ENCODE data around the gene HMOX2. TPM values are rescaled to one million over a fixed set of nuclear protein-coding genes. Genes with fewer than 3 reads are reported as not detected.

Gene HMOX2
- total and polyA plus RNA-seq, 7 donors: 20.8 to 49.0 (median 23.3) TPM

DNA sequence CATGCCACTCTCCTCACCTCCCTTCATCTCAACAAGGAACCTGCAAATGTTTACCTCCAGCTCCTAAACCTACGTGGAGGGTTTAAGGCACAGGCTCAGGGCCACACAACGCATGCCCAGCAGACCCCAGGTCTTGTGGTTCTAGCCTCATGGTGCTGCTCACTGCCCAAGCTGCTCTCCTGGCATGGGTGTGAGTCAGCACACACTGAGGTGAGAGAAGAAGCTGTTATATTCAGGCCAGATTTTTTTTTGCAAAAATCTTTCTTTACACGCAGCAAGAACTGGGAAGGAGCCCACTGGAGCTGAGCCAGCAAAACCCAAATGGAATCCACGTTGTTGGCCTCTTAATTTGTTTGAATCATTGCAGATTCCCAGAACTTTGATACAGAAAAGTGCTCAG is 74.4 kb downstream of the HMOX2 start:
- H3K27ac ChIP-seq: no peak overlapping the region
- TF ChIP-seq, protein P1, sequence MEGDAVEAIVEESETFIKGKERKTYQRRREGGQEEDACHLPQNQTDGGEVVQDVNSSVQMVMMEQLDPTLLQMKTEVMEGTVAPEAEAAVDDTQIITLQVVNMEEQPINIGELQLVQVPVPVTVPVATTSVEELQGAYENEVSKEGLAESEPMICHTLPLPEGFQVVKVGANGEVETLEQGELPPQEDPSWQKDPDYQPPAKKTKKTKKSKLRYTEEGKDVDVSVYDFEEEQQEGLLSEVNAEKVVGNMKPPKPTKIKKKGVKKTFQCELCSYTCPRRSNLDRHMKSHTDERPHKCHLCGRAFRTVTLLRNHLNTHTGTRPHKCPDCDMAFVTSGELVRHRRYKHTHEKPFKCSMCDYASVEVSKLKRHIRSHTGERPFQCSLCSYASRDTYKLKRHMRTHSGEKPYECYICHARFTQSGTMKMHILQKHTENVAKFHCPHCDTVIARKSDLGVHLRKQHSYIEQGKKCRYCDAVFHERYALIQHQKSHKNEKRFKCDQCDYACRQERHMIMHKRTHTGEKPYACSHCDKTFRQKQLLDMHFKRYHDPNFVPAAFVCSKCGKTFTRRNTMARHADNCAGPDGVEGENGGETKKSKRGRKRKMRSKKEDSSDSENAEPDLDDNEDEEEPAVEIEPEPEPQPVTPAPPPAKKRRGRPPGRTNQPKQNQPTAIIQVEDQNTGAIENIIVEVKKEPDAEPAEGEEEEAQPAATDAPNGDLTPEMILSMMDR (IDR thresholded peaks at IDR 0.05): no peak
- ATAC-seq: no peak
- H3K9me3 ChIP-seq: no peaks in the 10 kb centered on the region
- intact Hi-C loops (cut with DNase I): no loop called here
- H3K4me3 ChIP-seq: no peak overlapping the region
- no peaks in the 10 kb centered on the region for H3K4me1 ChIP-seq
- H3K27me3 ChIP-seq (ENCODE audit: insufficient read depth in 3 of 3, low read length in 2 of 3): no peaks in the 10 kb centered on the region
- 36 to 47% (median 38%) methylated on average over 4 of the region's 4 CpGs for WGBS, 3 donors
- no peaks in the 10 kb centered on the region for H3K36me3 ChIP-seq (ENCODE audit: insufficient read depth in 1 of 2, low read depth in 1 of 2)
- DNase-seq: no peak

DNA sequence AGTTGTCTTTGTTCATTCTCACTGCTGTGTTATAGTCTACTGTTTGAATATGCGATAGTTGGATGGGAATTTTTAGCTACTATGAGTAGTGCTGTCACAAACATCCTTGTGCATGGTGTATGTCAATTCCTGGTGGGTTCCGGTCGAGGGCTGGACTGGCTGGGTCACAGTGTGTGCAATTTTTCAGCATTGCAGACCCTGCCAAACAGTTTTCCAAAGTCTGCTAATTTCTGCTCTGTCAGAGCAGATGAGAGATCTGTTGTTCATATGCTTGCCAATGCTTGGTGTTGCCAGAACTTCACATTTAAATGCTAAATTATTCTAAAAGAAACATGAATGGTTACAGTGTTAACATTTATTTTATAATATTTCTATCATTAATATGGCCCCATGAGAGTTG is 76.3 kb downstream of the HMOX2 start:
- ATAC-seq: no peak
- 26 to 51% (median 33%) methylated on average over 3 of the region's 3 CpGs for WGBS, 3 donors
- Histone ChIP-seq H3K27me3 (ENCODE audit: insufficient read depth in 3 of 3, low read length in 2 of 3) (no peaks in the 10 kb centered on the region), H3K36me3 (ENCODE audit: insufficient read depth in 1 of 2, low read depth in 1 of 2) (no peaks in the 10 kb centered on the region), H3K9me3 (no peaks in the 10 kb centered on the region), H3K4me3 (no peak overlapping the region), H3K4me1 (no peaks in the 10 kb centered on the region), H3K27ac (no peak overlapping the region)
- TF ChIP-seq, protein P1 (IDR thresholded peaks at IDR 0.05): no peak
- intact Hi-C loops (cut with DNase I): no loop called here
- DNase-seq: no peak

DNA sequence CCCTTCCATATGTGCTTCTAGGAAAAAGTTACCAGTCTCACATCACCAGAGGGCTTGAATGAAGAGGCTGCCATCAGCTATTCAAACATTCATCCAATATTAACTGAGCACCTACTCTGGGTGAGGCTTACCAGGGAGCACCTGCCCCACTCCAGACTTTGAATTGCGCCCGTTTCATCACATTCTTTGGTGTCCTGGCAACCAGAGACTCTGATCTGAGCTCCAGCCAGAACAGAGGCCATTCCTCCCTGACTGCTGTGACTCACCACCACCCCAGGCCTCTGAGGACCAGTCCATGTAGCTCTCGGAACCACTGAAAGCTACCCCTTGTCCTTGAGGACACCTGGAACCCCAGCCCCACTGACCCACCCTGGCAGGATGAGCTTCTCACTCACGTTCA is 79.9 kb downstream of the HMOX2 start, which contains the start of gene C16orf96:
Gene C16orf96, plus strand, starts transcription at position 229 of the 400 bp plus-strand sequence. Its CDS starts 150 bp downstream, at position 379.
- Histone ChIP-seq H3K27me3 (ENCODE audit: insufficient read depth in 3 of 3, low read length in 2 of 3) (no peaks in the 10 kb centered on the region), H3K4me3 (no peak within 1 kb of the TSS), H3K36me3 (ENCODE audit: insufficient read depth in 1 of 2, low read depth in 1 of 2) (no peaks in the 10 kb centered on the region), H3K9me3 (no peaks in the 10 kb centered on the region), H3K27ac (no peak within 1 kb of the TSS), H3K4me1 (no peaks in the 10 kb centered on the region)
- ATAC-seq (no peak), DNase-seq (no peak)
- intact Hi-C loops (cut with DNase I): no loop called here
- TF ChIP-seq, protein P1 (IDR thresholded peaks at IDR 0.05): no peak
- WGBS, 3 donors: 82 to 87% (median 84%) methylated on average over 4 of the region's 4 CpGs

DNA sequence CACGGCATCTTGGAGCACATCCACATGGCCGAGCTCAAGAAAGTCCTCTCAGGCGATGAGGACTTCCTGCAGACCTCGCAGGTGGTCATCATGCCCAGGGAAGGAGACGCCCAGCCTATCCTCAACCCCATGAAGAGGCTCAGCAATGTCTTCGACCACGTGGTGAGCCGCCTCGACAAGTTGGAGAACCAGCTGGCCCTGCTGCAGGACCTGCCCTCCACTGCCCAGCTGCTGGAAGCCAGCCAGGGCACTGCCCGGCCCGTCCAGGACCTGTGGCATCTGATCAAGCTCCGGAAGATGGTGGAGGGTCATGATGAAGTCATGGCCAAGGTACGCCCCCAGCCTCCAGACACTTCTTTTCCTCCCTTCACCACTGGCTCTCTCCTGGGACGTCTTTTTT is 80.4 kb downstream of the HMOX2 start:
- Histone ChIP-seq H3K4me1 (no peaks in the 10 kb centered on the region), H3K27ac (no peak overlapping the region), H3K27me3 (ENCODE audit: insufficient read depth in 3 of 3, low read length in 2 of 3) (no peaks in the 10 kb centered on the region), H3K4me3 (no peak overlapping the region), H3K9me3 (no peaks in the 10 kb centered on the region), H3K36me3 (ENCODE audit: insufficient read depth in 1 of 2, low read depth in 1 of 2) (no peaks in the 10 kb centered on the region)
- TF ChIP-seq, protein P1 (IDR thresholded peaks at IDR 0.05): no peak
- intact Hi-C loops (cut with DNase I): no loop called here
- DNase-seq: no peak
- no peak for ATAC-seq
- WGBS, 3 donors: 51 to 75% (median 59%) methylated on average over 14 of the region's 14 CpGs

DNA sequence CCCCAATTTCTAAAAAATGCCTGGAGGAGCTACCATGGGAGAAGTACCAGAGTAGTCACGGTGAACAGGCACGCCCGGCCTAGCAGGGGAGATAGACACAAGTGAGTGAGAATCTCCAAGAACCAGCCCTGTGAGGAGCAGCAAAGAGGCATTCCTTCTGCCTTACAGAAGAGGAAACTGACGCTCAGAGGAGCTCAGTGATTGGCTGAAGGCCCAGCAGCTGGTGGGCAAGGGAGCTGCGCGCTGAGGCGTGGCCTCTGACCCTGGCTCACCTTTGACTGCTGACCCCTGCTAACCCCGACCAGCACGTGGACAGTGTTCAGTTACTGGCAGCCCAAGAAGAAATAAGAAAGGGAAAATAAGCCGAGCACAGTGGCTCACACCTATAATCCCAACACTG is 81.8 kb downstream of the HMOX2 start:
- intact Hi-C loops (cut with DNase I): no loop called here
- WGBS, 3 donors: 64 to 72% (median 68%) methylated on average over 10 of the region's 10 CpGs

More for the DNA sequence above, 81.8 kb downstream of the HMOX2 start:
- H3K4me1 ChIP-seq: no peaks in the 10 kb centered on the region
- H3K27ac ChIP-seq: no peak overlapping the region
- no peak overlapping the region for H3K4me3 ChIP-seq
- ATAC-seq: no peak
- H3K36me3 ChIP-seq (ENCODE audit: insufficient read depth in 1 of 2, low read depth in 1 of 2): no peaks in the 10 kb centered on the region
- no peaks in the 10 kb centered on the region for H3K27me3 ChIP-seq (ENCODE audit: insufficient read depth in 3 of 3, low read length in 2 of 3)
- TF ChIP-seq, protein P1 (IDR thresholded peaks at IDR 0.05): no peak
- no peaks in the 10 kb centered on the region for H3K9me3 ChIP-seq
- no peak for DNase-seq

All from psoas muscle (tissue), 8 donors.